Measurements from ENCODE around the gene PNPLA4.

- TF ChIP-seq ZNF184 (tag by site-specific recombination; IDR thresholded peaks at IDR 0.05) (no peak), CTCF (tag by site-specific recombination; IDR thresholded peaks at IDR 0.05) (no peak), KLF1 (tag by site-specific recombination; IDR thresholded peaks at IDR 0.05) (no peak), TSHZ1 (tag by site-specific recombination; IDR thresholded peaks at IDR 0.05; ENCODE audit: borderline replicate concordance) (no peak), ZBTB17 (tag by site-specific recombination; IDR thresholded peaks at IDR 0.05) (no peak), ZNF23 (tag by site-specific recombination; IDR thresholded peaks at IDR 0.05; ENCODE audit: borderline replicate concordance) (no peak), ZBTB26 (tag by site-specific recombination; optimal IDR thresholded peaks at IDR 0.05) (no peak), SETDB1 (IDR thresholded peaks at IDR 0.05; ENCODE audit: insufficient read length, low read length) (no peak), ZNF449 (tag by site-specific recombination; IDR thresholded peaks at IDR 0.05) (no peak), ZNF530 (tag by site-specific recombination; IDR thresholded peaks at IDR 0.05; ENCODE audit: low read depth) (no peak), ZNF280C (tag by site-specific recombination; IDR thresholded peaks at IDR 0.05) (no peak)
Observed at GRCh38 chrX:7972586-7972985, 45.4 kb upstream of the PNPLA4 start.
